Suprapubic skin (tissue), 3 donors: ENCODE measurements around the gene FBXO21.

Source experiments
- CTCF ChIP-seq, 2 donors: fragments of 200-600 bp in 1 of 2; fragments of 450-650 bp in 1 of 2; sonication (generic) in 1 of 2; IDR thresholded peaks; one replicate each; pipeline ENCODE4 v1.5.1; 2016 to 2019; ENCODE audit warnings: antibody characterized with exemption in 2 of 2, mild to moderate bottlenecking in 1 of 2, moderate library complexity in 1 of 2
- POLR2A ChIP-seq, 2 donors: fragments of 450-650 bp; IDR thresholded peaks; one replicate each; pipeline ENCODE4 v1.6.1; 2017; ENCODE audit warnings: antibody characterized with exemption in 2 of 2, mild to moderate bottlenecking in 2 of 2, moderate library complexity in 2 of 2

GRCh38 chr12:117145597-117146154, 44.6 kb downstream of the FBXO21 start:
- TF ChIP-seq POLR2A (IDR thresholded peaks at IDR 0.05) = no peak
- no peak for TF ChIP-seq CTCF (IDR thresholded peaks at IDR 0.05)
